H9 (cell line): ENCODE data around the gene IPO13. TPM values are rescaled to one million over a fixed set of nuclear protein-coding genes. Genes with fewer than 3 reads are reported as not detected.

ENCODE experiments used
- DNase-seq: peaks from one replicate; pipeline ENCODE4 v3.0.0-alpha.2; 2017
- H2AFZ ChIP-seq: one replicate; pipeline ENCODE4 v1.6.1; 2013; ENCODE audit warnings: mild to moderate bottlenecking, low read length, control low read depth, moderate library complexity
- H2AK5ac ChIP-seq: 2 replicates; pipeline ENCODE4 v1.6.1; 2013; ENCODE audit warnings: low read length, control low read depth, mixed read lengths; ENCODE audit not compliant: insufficient read length
- H2BK120ac ChIP-seq: one replicate; pipeline ENCODE4 v1.6.1; 2013; ENCODE audit warnings: low read depth, mild to moderate bottlenecking, low read length, control low read depth, inconsistent platforms; ENCODE audit not compliant: poor library complexity, severe bottlenecking
- H2BK12ac ChIP-seq: 2 replicates; pipeline ENCODE4 v1.6.1; 2013; ENCODE audit warnings: low read length, control low read depth, mixed read lengths, low read depth; ENCODE audit not compliant: insufficient read length
- H2BK15ac ChIP-seq: 2 replicates; pipeline ENCODE4 v1.6.1; 2013; ENCODE audit warnings: low read depth, low read length, control low read depth
- H2BK20ac ChIP-seq: one replicate; pipeline ENCODE4 v1.6.1; 2013; ENCODE audit warnings: low read depth, mild to moderate bottlenecking, low read length, control low read depth, inconsistent platforms; ENCODE audit not compliant: poor library complexity, severe bottlenecking
- H2BK5ac ChIP-seq: 2 replicates; pipeline ENCODE4 v1.6.1; 2013; ENCODE audit warnings: low read length, control low read depth, mixed read lengths; ENCODE audit not compliant: insufficient read length
- H3K14ac ChIP-seq: 2 replicates; pipeline ENCODE4 v1.6.1; 2013; ENCODE audit warnings: low read length, control low read depth; ENCODE audit not compliant: insufficient read depth
- H3K18ac ChIP-seq: 2 replicates; pipeline ENCODE4 v1.6.1; 2013; ENCODE audit warnings: low read depth, mild to moderate bottlenecking, mixed read lengths, low read length, control low read depth; ENCODE audit not compliant: insufficient read length
- H3K23ac ChIP-seq: 2 replicates; pipeline ENCODE4 v1.6.1; 2013; ENCODE audit warnings: low read length, control low read depth, mixed read lengths, low read depth; ENCODE audit not compliant: insufficient read length
- H3K23me2 ChIP-seq: 2 replicates; pipeline ENCODE4 v1.6.1; 2013; ENCODE audit warnings: low read depth, mild to moderate bottlenecking, mixed read lengths, low read length, control low read depth; ENCODE audit not compliant: insufficient read length, poor library complexity, severe bottlenecking
- H3K27ac ChIP-seq: 2 replicates; pipeline ENCODE4 v1.5.1; 2013; ENCODE audit warnings: low read length, control low read depth, mixed read lengths, low read depth; ENCODE audit not compliant: insufficient read length
- H3K27me3 ChIP-seq: 2 replicates; pipeline ENCODE4 v1.6.1; 2013; ENCODE audit warnings: low read length, control low read depth, inconsistent platforms; ENCODE audit not compliant: insufficient read depth
- H3K4ac ChIP-seq: 2 replicates; pipeline ENCODE4 v1.6.1; 2013; ENCODE audit warnings: low read depth, mild to moderate bottlenecking, control low read depth, inconsistent platforms, low read length, moderate library complexity
- H3K4me1 ChIP-seq: 2 replicates; pipeline ENCODE4 v1.6.1; 2013; ENCODE audit warnings: low read length, control low read depth, inconsistent platforms; ENCODE audit not compliant: insufficient read depth
- H3K4me2 ChIP-seq: 2 replicates; pipeline ENCODE4 v1.6.1; 2013; ENCODE audit warnings: low read length, control low read depth, mixed read lengths; ENCODE audit not compliant: insufficient read length, insufficient read depth
- H3K56ac ChIP-seq: 2 replicates; pipeline ENCODE4 v1.6.1; 2013; ENCODE audit warnings: low read depth, mild to moderate bottlenecking, mixed read lengths, low read length, control low read depth; ENCODE audit not compliant: insufficient read length
- H3K79me1 ChIP-seq: 2 replicates; pipeline ENCODE4 v1.6.1; 2013; ENCODE audit warnings: low read depth, mild to moderate bottlenecking, moderate library complexity, low read length, control low read depth, inconsistent platforms; ENCODE audit not compliant: insufficient read depth, poor library complexity, severe bottlenecking
- H3K79me2 ChIP-seq: 2 replicates; pipeline ENCODE4 v1.6.1; 2013; ENCODE audit warnings: low read length, control low read depth, inconsistent platforms; ENCODE audit not compliant: insufficient read depth
- H3K9ac ChIP-seq: 2 replicates; pipeline ENCODE4 v1.6.1; 2013; ENCODE audit warnings: low read length, control low read depth, mixed read lengths; ENCODE audit not compliant: insufficient read length; ENCODE audit errors: extremely low read depth
- H3K9me3 ChIP-seq: one replicate; pipeline ENCODE4 v1.6.1; 2013; ENCODE audit warnings: low read depth, low read length, inconsistent platforms; ENCODE audit not compliant: control insufficient read depth
- H3T11ph ChIP-seq: one replicate; pipeline ENCODE4 v1.6.1; 2013; ENCODE audit warnings: mild to moderate bottlenecking, low read length, control low read depth, inconsistent platforms
- H4K20me1 ChIP-seq: one replicate; pipeline ENCODE4 v1.6.1; 2013; ENCODE audit not compliant: control insufficient read depth, insufficient read length, insufficient read depth
- H4K5ac ChIP-seq: 2 replicates; pipeline ENCODE4 v1.6.1; 2013; ENCODE audit warnings: low read depth, mild to moderate bottlenecking, mixed read lengths, low read length, control low read depth; ENCODE audit not compliant: insufficient read length
- H4K8ac ChIP-seq: replicated peaks from 2 replicates; pipeline ENCODE4 v1.6.1; 2013; ENCODE audit warnings: low read length, control low read depth, mixed read lengths, low read depth; ENCODE audit not compliant: insufficient read length
- H4K91ac ChIP-seq: 2 replicates; pipeline ENCODE4 v1.6.1; 2013; ENCODE audit warnings: low read depth, mild to moderate bottlenecking, moderate library complexity, mixed read lengths, low read length, control low read depth; ENCODE audit not compliant: insufficient read length
- H3K27ac Mint-ChIP-seq, 3 experiments: 2 replicates in 2 of 3; 3 replicates in 1 of 3; pipeline ENCODE4 v1.8.0; 2020 to 2021; ENCODE audit warnings: mixed read lengths in 3 of 3, mild to moderate bottlenecking in 1 of 3, moderate library complexity in 1 of 3
- H3K27me3 Mint-ChIP-seq: 2 replicates; pipeline ENCODE4 v1.8.0; 2021; ENCODE audit warnings: low read depth, mild to moderate bottlenecking, moderate library complexity, mixed read lengths
- H3K36me3 Mint-ChIP-seq, 3 experiments: 2 replicates in 2 of 3; 3 replicates in 1 of 3; pipeline ENCODE4 v1.8.0; 2020 to 2021; ENCODE audit warnings: low read depth in 3 of 3, mixed read lengths in 3 of 3; ENCODE audit not compliant: insufficient read depth in 1 of 3
- H3K4me1 Mint-ChIP-seq, 2 experiments: 2 replicates each; pipeline ENCODE4 v1.8.0; 2020; ENCODE audit warnings: mixed read lengths in 2 of 2
- H3K4me3 Mint-ChIP-seq, 2 experiments: 2 replicates in 1 of 2; 3 replicates in 1 of 2; pipeline ENCODE4 v1.8.0; 2020 to 2021; ENCODE audit warnings: mild to moderate bottlenecking in 2 of 2, mixed read lengths in 2 of 2, moderate library complexity in 1 of 2
- H3K9me3 Mint-ChIP-seq, 2 experiments: 2 replicates in 1 of 2; 3 replicates in 1 of 2; pipeline ENCODE4 v1.8.0; 2020; ENCODE audit warnings: mild to moderate bottlenecking in 2 of 2, mixed read lengths in 2 of 2, moderate library complexity in 1 of 2
- CTCF ChIP-seq: fragments of 200-600 bp; sonication (generic); conservative IDR thresholded peaks from 3 replicates; pipeline ENCODE4 v1.8.0; 2021; ENCODE audit warnings: antibody characterized with exemption, mild to moderate bottlenecking
- WGBS: extraction: QIAGEN DNeasy Blood & Tissue Kit; methylation state at CpG from one replicate; pipeline ENCODE4 v1.1.7; 2013; ENCODE audit warnings: missing lambda C conversion rate, low lambda C conversion rate, mixed read lengths; ENCODE audit not compliant: insufficient read length; ENCODE audit errors: extremely low coverage; 5-methylcytosine and 5-hydroxymethylcytosine counted together
- total RNA-seq: library from RNA; stranded (reverse); gene quantifications from 2 replicates; pipeline ENCODE4 v1.2.1, GENCODE V29; 2021

IPO13 gene
- total RNA-seq, 1 experiment from 2014 or later = 24.5 TPM

GRCh38 chr1:43958351-43959255 is 11.9 kb downstream of the IPO13 start:
- no peak overlapping the region for H3K23ac ChIP-seq
- H3K4me1 Mint-ChIP-seq = peaks cover 0 to under 1% of the 10 kb centered on the region in 2 experiments; a peak in 2 of 4 replicates
- H3K9me3 Mint-ChIP-seq = no peaks in the 10 kb centered on the region
- no peak overlapping the region for H3K4me3 Mint-ChIP-seq
- no peak overlapping the region for H3K4ac ChIP-seq
- no peak overlapping the region for H3K4me2 ChIP-seq
- no peak overlapping the region for H2BK15ac ChIP-seq
- H3K56ac ChIP-seq = no peak overlapping the region
- H2AK5ac ChIP-seq = no peak overlapping the region
- H3K23me2 ChIP-seq = no peaks in the 10 kb centered on the region
- DNase-seq = no peak
- H2BK120ac ChIP-seq = no peak overlapping the region
- no peaks in the 10 kb centered on the region for H3K79me1 ChIP-seq
- H3K27me3 Mint-ChIP-seq = no peaks in the 10 kb centered on the region
- peaks cover 1 to 22% (median 16%) of the 10 kb centered on the region in 3 experiments; a peak in 5 of 7 replicates for H3K36me3 Mint-ChIP-seq
- no peak overlapping the region for H2BK12ac ChIP-seq
- no peak overlapping the region for H3K18ac ChIP-seq
- H3K14ac ChIP-seq = no peak overlapping the region; the same call in 1 of the 2 replicates
- H4K20me1 ChIP-seq = no peaks in the 10 kb centered on the region
- no peak overlapping the region for H3K9ac ChIP-seq
- H3K27me3 ChIP-seq = no peaks in the 10 kb centered on the region
- no peak overlapping the region for H4K8ac ChIP-seq
- no CpG with 5 or more reads among the region's 9 CpGs for WGBS
- TF ChIP-seq CTCF = no peak
- H3K4me1 ChIP-seq = no peaks in the 10 kb centered on the region
- no peaks in the 10 kb centered on the region for H3K9me3 ChIP-seq
- H2BK20ac ChIP-seq = no peak overlapping the region
- H3K27ac ChIP-seq = no peak overlapping the region
- H4K5ac ChIP-seq = no peak overlapping the region
- H2BK5ac ChIP-seq = no peak overlapping the region
- H3T11ph ChIP-seq = no peak overlapping the region
- no peak overlapping the region for H4K91ac ChIP-seq
- peak overlapping the region in 1 of 3 experiments; percentile 15; a peak in 2 of 7 replicates for H3K27ac Mint-ChIP-seq
- H2AFZ ChIP-seq = no peak overlapping the region
- no peaks in the 10 kb centered on the region for H3K79me2 ChIP-seq
